Heart right ventricle (tissue), 16 donors: ENCODE measurements around the gene BTBD1. TPM values are rescaled to one million over a fixed set of nuclear protein-coding genes. Genes with fewer than 3 reads are reported as not detected.

Experiments used
- ATAC-seq, 8 donors: fragments of 200-7000 bp; cut with Tn5 transposase; one replicate each; pipeline ENCODE4 v1.9.1; 2020; ENCODE audit warnings: mild to moderate bottlenecking in 8 of 8, moderate library complexity in 8 of 8, moderate number of reproducible peaks in 1 of 8
- DNase-seq, 2 donors: peaks; one replicate each; pipeline ENCODE4 v3.0.0-alpha.2; 2020
- H3K27ac ChIP-seq, 10 donors: fragments of 200-600 bp; sonication (generic) in 2 of 10; one replicate each; pipeline versions ENCODE4 v1.5.0 to v1.8.0; 2020 to 2022; ENCODE audit warnings: mild to moderate bottlenecking in 3 of 10
- H3K27me3 ChIP-seq, 7 donors: fragments of 200-600 bp; one replicate each; pipeline ENCODE4 v1.8.0; 2021 to 2022; ENCODE audit warnings: mild to moderate bottlenecking in 2 of 7
- H3K36me3 ChIP-seq, 9 donors: fragments of 200-600 bp; sonication (generic) in 1 of 9; one replicate each; pipeline versions ENCODE4 v1.5.0 to v1.8.0; 2020 to 2022; ENCODE audit warnings: mild to moderate bottlenecking in 2 of 9
- H3K4me1 ChIP-seq, 9 donors: fragments of 200-600 bp; sonication (generic) in 1 of 9; one replicate each; pipeline versions ENCODE4 v1.5.0 to v1.8.0; 2020 to 2022; ENCODE audit warnings: mild to moderate bottlenecking in 4 of 9
- H3K4me3 ChIP-seq, 10 donors: fragments of 200-600 bp; sonication (generic) in 2 of 10; one replicate each; pipeline versions ENCODE4 v1.5.0 to v1.8.0; 2020 to 2022; ENCODE audit warnings: mild to moderate bottlenecking in 7 of 10, moderate library complexity in 2 of 10
- H3K9me3 ChIP-seq, 11 donors: fragments of 200-600 bp in 10 of 11; sonication (generic) in 2 of 11; one replicate each; pipeline versions ENCODE4 v1.5.0 to v1.8.0; 2013 to 2022; ENCODE audit warnings: mild to moderate bottlenecking in 2 of 11, control low read depth in 1 of 11, moderate library complexity in 1 of 11
- WGBS, 2 donors: extraction: QIAGEN DNeasy Blood & Tissue Kit; methylation state at CpG; one replicate each; pipeline ENCODE4 v1.1.7; 2013; ENCODE audit warnings: inconsistent platforms in 1 of 2; 5-methylcytosine and 5-hydroxymethylcytosine counted together
- intact Hi-C, 10 donors: fragments of 100-400 bp; cut with DNase I; formaldehyde crosslinking; loops; one replicate each; pipeline versions ENCODE4 v1.11.1 to v1.14.2; 2022
- polyA plus RNA-seq, 2 donors: library from polyadenylated mRNA; stranded (reverse); fragments of 200-250 nt; gene quantifications; one replicate each; pipeline ENCODE4 v1.2.3, GENCODE V29; 2013
- total RNA-seq, 10 donors: library from RNA; stranded (reverse); fragmentation: NEBNext Ultra II Directional in 3 of 10; extraction: Animal tissue kit (Norgen Biotek cat#: 25700) in 3 of 10; gene quantifications; one replicate each; pipeline versions ENCODE4 v1.2.1 to v1.2.4, GENCODE V29; 2021 to 2023
- TF ChIP-seq, protein P1 (sequence below), 9 donors: fragments of 200-600 bp; sonication (generic) in 2 of 9; IDR thresholded peaks; one replicate each; pipeline versions ENCODE4 v1.5.0 to v1.8.0; 2021 to 2022; ENCODE audit warnings: antibody characterized with exemption in 9 of 9, mild to moderate bottlenecking in 5 of 9, moderate library complexity in 1 of 9
- donor health status: Arrhythmogenic right ventricular cardiomyopathy.
- donor health status: ischemic (EF 13 %, LVEDD 7.1; RV severe dilation, severe dysfunction).
- donor health status: healthy with polysubstance abuse.
- donor health status: DM: no; HTN: yes; CAD: no.
- donor health status: DM: no; HTN: no; CAD: no.
- donor health status: ischemic (EF 25% LVEDD 6.9; RV normal size, moderate dysfunction).
- donor health status: ischemic (EF 25% LVEDD 5.7; RV mildly dilated, moderate dysfunction).
- donor health status: healthy.
- donor health status: DM: yes; HTN: yes; CAD: no.
- donor health status: Ischemic cardiomyopathy.
- donor health status: ischemic (EF 35%, LVEDD 5.7; RV mildly dilated, moderate dysfunction).
- donor health status: nonischemic (EF 11% LVEDD 7.7; RV severe dilation, severe dysfunction).
- donor health status: DM: yes; HTN: yes; CAD: no.
- donor health status: PGD.
- donor health status: ischemic (EF 29% LVEDD 5.4; RV normal size, mild dysfunction).
- donor health status: nonischemic (EF 23%, LVEDD 6.1; RV moderate dilation, normal function).

The BTBD1 gene
- total and polyA plus RNA-seq, 12 donors: 14.1 to 185 (median 149) TPM

DNA sequence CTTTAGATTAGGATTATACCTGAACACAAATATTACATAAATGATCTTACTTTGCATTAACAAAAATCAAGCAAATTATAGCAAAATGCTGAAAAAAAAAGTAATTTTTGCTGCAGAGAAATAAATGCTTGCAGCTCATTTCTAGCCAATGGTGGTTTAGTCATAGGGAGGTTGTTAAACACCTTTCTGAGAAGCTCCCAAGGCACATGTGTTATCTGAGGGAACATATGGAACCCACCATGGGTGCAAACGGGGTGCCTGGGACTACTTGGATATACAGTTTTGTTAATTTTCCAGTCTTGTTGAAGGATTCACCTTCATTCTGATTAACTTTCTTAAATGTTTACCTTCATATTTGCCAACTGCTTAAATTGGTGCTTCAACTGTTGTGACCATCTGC, 90.0 kb downstream of the BTBD1 start:
- Histone ChIP-seq H3K4me3 (no peak overlapping the region), H3K36me3 (peaks cover 0 to 6% (median 0%) of the 10 kb centered on the region in 9 donors), H3K27ac (no peak overlapping the region), H3K9me3 (no peaks in the 10 kb centered on the region), H3K4me1 (peaks cover 0 to 3% (median 0%) of the 10 kb centered on the region in 9 donors), H3K27me3 (no peaks in the 10 kb centered on the region)
- intact Hi-C loops: no loop called here
- ATAC-seq: no peak
- 73 to 92% methylated on average over 1 of the region's 1 CpG for WGBS, 2 donors
- DNase-seq: no peak
- TF ChIP-seq, protein P1, sequence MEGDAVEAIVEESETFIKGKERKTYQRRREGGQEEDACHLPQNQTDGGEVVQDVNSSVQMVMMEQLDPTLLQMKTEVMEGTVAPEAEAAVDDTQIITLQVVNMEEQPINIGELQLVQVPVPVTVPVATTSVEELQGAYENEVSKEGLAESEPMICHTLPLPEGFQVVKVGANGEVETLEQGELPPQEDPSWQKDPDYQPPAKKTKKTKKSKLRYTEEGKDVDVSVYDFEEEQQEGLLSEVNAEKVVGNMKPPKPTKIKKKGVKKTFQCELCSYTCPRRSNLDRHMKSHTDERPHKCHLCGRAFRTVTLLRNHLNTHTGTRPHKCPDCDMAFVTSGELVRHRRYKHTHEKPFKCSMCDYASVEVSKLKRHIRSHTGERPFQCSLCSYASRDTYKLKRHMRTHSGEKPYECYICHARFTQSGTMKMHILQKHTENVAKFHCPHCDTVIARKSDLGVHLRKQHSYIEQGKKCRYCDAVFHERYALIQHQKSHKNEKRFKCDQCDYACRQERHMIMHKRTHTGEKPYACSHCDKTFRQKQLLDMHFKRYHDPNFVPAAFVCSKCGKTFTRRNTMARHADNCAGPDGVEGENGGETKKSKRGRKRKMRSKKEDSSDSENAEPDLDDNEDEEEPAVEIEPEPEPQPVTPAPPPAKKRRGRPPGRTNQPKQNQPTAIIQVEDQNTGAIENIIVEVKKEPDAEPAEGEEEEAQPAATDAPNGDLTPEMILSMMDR (IDR thresholded peaks at IDR 0.05): no peak

DNA sequence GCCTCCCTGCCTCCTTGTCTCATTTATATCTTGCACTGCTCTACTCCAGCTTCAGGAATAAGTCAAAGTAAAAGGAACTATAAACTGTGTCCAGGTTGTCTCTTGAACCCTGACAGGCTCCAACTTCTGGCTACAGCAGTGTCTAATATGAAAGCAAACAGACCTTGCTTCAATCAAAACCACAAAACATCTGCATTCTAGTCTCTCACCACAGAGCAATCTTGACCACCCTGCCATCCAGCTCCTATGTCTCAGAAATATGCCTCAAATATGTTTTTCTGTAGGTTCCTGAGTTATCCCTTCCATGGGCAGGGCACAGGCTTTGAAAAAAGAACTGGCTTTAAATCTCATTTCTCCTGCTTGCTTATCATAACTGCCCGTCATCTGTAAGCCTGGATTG, 94.1 kb downstream of the BTBD1 start:
- H3K4me1 ChIP-seq: peaks cover 0 to 25% (median 5%) of the 10 kb centered on the region in 9 donors
- TF ChIP-seq, protein P1 (IDR thresholded peaks at IDR 0.05): no peak
- H3K9me3 ChIP-seq: no peaks in the 10 kb centered on the region
- H3K36me3 ChIP-seq: no peaks in the 10 kb centered on the region
- DNase-seq (no peak), ATAC-seq (no peak)
- no peaks in the 10 kb centered on the region for H3K27me3 ChIP-seq
- no peak overlapping the region for H3K4me3 ChIP-seq
- intact Hi-C loops: no loop called here
- WGBS, 2 donors: 57 to 58% methylated on average over 1 of the region's 1 CpG
- H3K27ac ChIP-seq: no peak overlapping the region

DNA sequence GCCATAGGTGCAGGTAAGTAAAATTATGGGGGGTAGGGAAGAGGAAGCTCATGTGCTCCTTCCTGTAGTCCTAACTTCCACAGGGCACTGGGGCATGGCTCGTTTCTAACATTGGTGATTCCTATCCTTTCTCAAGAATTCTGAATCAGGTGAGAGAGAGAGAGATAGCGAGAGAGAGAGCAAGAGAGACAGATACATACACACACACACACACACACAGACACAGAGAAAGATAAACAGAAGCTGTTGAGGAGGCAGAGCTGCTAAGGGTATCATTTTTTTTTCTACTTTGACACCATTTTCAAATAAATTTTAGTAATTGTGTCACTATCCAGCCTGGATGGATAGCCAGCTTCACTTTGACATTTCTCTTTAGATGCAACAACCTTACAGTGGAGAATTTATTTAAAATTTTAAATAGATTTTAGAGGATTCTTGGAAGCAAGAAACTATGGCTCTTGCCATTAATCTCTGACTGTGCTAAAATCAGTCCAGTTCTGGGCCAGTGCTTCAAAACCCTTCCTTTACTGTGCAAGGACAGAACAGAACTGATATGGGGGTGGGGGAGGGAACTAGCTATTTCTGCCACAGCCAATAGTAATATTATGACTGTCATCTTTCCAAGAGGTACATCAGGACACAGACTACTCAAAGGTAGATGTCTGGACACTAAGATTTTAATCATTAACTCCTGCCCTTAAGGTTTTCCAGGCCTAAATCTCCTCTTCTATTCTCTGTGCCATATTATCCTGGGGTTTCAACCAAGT, 95.7 kb downstream of the BTBD1 start:
- WGBS, 2 donors: 57 to 68% methylated on average over 2 of the region's 2 CpGs
- Histone ChIP-seq H3K9me3 (no peaks in the 10 kb centered on the region), H3K36me3 (no peaks in the 10 kb centered on the region), H3K4me1 (peaks cover 0 to 25% (median 5%) of the 10 kb centered on the region in 9 donors), H3K27ac (peak overlapping the region in 7 of 10 donors; percentile 34 to 71 (median 48)), H3K27me3 (no peaks in the 10 kb centered on the region), H3K4me3 (no peak overlapping the region)
- intact Hi-C loops: no loop called here
- DNase-seq (no peak), ATAC-seq (peak in 4 of 8 donors; percentile 14 to 80 (median 64))
- TF ChIP-seq, protein P1 (IDR thresholded peaks at IDR 0.05): no peak

DNA sequence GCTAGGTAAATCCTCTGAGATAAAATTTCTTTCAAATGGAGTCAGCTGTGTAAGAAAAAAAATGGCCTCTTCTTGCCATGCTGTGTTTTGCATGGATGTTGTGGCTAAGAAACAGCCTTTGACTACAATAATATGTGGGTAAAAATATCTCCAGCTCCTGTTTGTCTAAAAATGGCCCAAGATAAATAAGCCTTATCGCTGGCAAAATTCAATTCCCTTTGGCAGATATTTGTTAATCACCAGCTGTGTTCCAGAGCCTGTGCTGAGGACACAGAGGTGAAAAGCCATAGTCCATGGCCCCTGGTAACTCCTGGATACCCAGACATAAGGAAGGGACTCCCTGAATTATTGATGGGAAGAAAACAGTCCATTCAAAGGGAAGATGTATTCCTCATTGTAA, 96.4 kb downstream of the BTBD1 start:
- no peaks in the 10 kb centered on the region for H3K9me3 ChIP-seq
- intact Hi-C loops: no loop called here
- TF ChIP-seq, protein P1 (IDR thresholded peaks at IDR 0.05): no peak
- no peak for DNase-seq
- peak in 4 of 8 donors; percentile 49 to 70 (median 64) for ATAC-seq
- no peaks in the 10 kb centered on the region for H3K36me3 ChIP-seq
- H3K27ac ChIP-seq: peak overlapping the region in 7 of 10 donors; percentile 34 to 71 (median 58)
- no peak overlapping the region for H3K4me3 ChIP-seq
- 38 to 42% methylated on average over 1 of the region's 1 CpG for WGBS, 2 donors
- H3K4me1 ChIP-seq: peaks cover 0 to 25% (median 5%) of the 10 kb centered on the region in 9 donors
- H3K27me3 ChIP-seq: no peaks in the 10 kb centered on the region
